Pulmonary artery endothelial cell (primary cell): ENCODE data around the gene NPTN. TPM values are rescaled to one million over a fixed set of nuclear protein-coding genes. Genes with fewer than 3 reads are reported as not detected.

Experiments used
- DNase-seq: peaks from one replicate; pipeline ENCODE4 v3.0.0-alpha.2; 2011; ENCODE audit warnings: low read depth, low spot score
- total RNA-seq: library from RNA; depleted of rRNA; stranded (reverse); fragments of >200 nt; gene quantifications from 2 replicates; pipeline ENCODE4 v1.2.3, GENCODE V29; 2014

The NPTN gene
- total RNA-seq, 1 donor from 2014 or later: 104 TPM

GRCh38 chr15:73632670-73633058 lies 525 bp downstream of the NPTN start:
- no peak for DNase-seq

- DNase-seq: no peak
Measured at GRCh38 chr15:73631915-73632669, 1.1 kb downstream of the NPTN start.

GRCh38 chr15:73630921-73631362 lies 2.2 kb downstream of the NPTN start:
- DNase-seq: no peak

- no peak for DNase-seq
Measured at GRCh38 chr15:73629798-73630429, 3.3 kb downstream of the NPTN start.

GRCh38 chr15:73628976-73629797 lies 4.0 kb downstream of the NPTN start:
- DNase-seq: no peak

- no peak for DNase-seq
Measured at GRCh38 chr15:73628102-73628501, 5.1 kb downstream of the NPTN start.

- no peak for DNase-seq
Measured at GRCh38 chr15:73626072-73626471, 7.1 kb downstream of the NPTN start.

- DNase-seq: no peak
Measured at GRCh38 chr15:73624530-73624929, 8.7 kb downstream of the NPTN start.

- DNase-seq: no peak
Measured at GRCh38 chr15:73621286-73621826, 11.8 kb downstream of the NPTN start.

- DNase-seq: no peak
Measured at GRCh38 chr15:73620078-73620477, 13.1 kb downstream of the NPTN start.

- no peak for DNase-seq
Measured at GRCh38 chr15:73617913-73618312, 15.3 kb downstream of the NPTN start.

- no peak for DNase-seq
Measured at GRCh38 chr15:73617301-73617831, 15.8 kb downstream of the NPTN start.

- DNase-seq: no peak
Measured at GRCh38 chr15:73608941-73609340, 24.2 kb downstream of the NPTN start.

GRCh38 chr15:73608475-73608874 lies 24.7 kb downstream of the NPTN start:
- DNase-seq: no peak

- no peak for DNase-seq
Measured at GRCh38 chr15:73607843-73608242, 25.3 kb downstream of the NPTN start.

GRCh38 chr15:73607405-73607804 lies 25.8 kb downstream of the NPTN start:
- no peak for DNase-seq

- DNase-seq: no peak
Measured at GRCh38 chr15:73605759-73606436, 27.3 kb downstream of the NPTN start.

GRCh38 chr15:73604477-73604876 lies 28.7 kb downstream of the NPTN start:
- no peak for DNase-seq

- no peak for DNase-seq
Measured at GRCh38 chr15:73602992-73603391, 30.2 kb downstream of the NPTN start.

- no peak for DNase-seq
Measured at GRCh38 chr15:73602446-73602843, 30.7 kb downstream of the NPTN start.
